GM12878 (cell line): ENCODE data around the gene ASIC1. TPM values are rescaled to one million over a fixed set of nuclear protein-coding genes. Genes with fewer than 3 reads are reported as not detected.

Experiments
- ATAC-seq: fragments of 200-7000 bp; cut with Tn5 transposase; 3 replicates; pipeline ENCODE4 v1.9.1; 2020; ENCODE audit warnings: mild to moderate bottlenecking, moderate library complexity
- BruUV-seq: library from RNA; stranded (reverse); fragments of 400-500 nt; replicated peaks from 2 replicates; lab custom pipeline; 2021; lab: Mats Ljungman, UMichigan
- CTCF ChIA-PET: fragments of 300-600 bp; sonication (Branson Sonifier 250); formaldehyde crosslinking; extraction: SDS; loops from one replicate; lab custom pipeline; 2021; ENCODE audit warnings: inconsistent platforms; lab: Yijun Ruan, JAX
- POLR2A ChIA-PET: fragments of 350-600 bp; formaldehyde crosslinking; extraction: SDS; loops from one replicate; lab custom pipeline; 2021; ENCODE audit warnings: inconsistent platforms; lab: Charles Lee
- RAD21 ChIA-PET: fragments of 300-600 bp; sonication (Branson Sonifier 250); formaldehyde crosslinking; loops from one replicate; lab custom pipeline; 2023; ENCODE audit warnings: antibody characterized with exemption; ENCODE audit not compliant: unreplicated experiment; lab: Charles Lee
- SMC1A ChIA-PET: fragments of 300-600 bp; sonication (Branson Sonifier 250); formaldehyde crosslinking; loops from one replicate; lab custom pipeline; 2023; ENCODE audit not compliant: unreplicated experiment, uncharacterized antibody; lab: Charles Lee
- DNase-seq: peaks from one replicate; pipeline ENCODE4 v3.0.0-alpha.2; 2011; ENCODE audit warnings: low read depth, low spot score
- FAIRE-seq: peaks from 3 replicates; lab custom pipeline; 2011; peaks lifted over from hg19 to GRCh38; lab: Jason Lieb, UNC
- H2AFZ ChIP-seq: 2 replicates; pipeline ENCODE4 v1.6.0; 2011; ENCODE audit warnings: low read depth, low read length, control low read depth; ENCODE audit not compliant: control insufficient read depth
- H3K27ac ChIP-seq: 2 replicates; pipeline ENCODE4 v1.5.1; 2011; ENCODE audit warnings: control low read depth; ENCODE audit not compliant: control insufficient read depth, insufficient read depth
- H3K27me3 ChIP-seq, 2 experiments: replicated peaks in 1 of 2; 2 replicates each; pipeline versions ENCODE4 v1.6.0 to v1.6.1; 2011; ENCODE audit warnings: low read length in 1 of 2; ENCODE audit not compliant: control insufficient read depth in 2 of 2, insufficient read depth in 2 of 2
- H3K36me3 ChIP-seq, 2 experiments: 2 replicates each; pipeline ENCODE4 v1.5.1; 2011; ENCODE audit warnings: low read length in 1 of 2; ENCODE audit not compliant: control insufficient read depth in 2 of 2, insufficient read depth in 2 of 2
- H3K4me1 ChIP-seq: 2 replicates; pipeline ENCODE4 v1.6.1; 2011; ENCODE audit warnings: mild to moderate bottlenecking, low read length, moderate library complexity, mixed read lengths; ENCODE audit not compliant: control insufficient read depth, insufficient read depth
- H3K4me2 ChIP-seq: 2 replicates; pipeline ENCODE4 v1.6.0; 2011; ENCODE audit warnings: control low read depth; ENCODE audit not compliant: control insufficient read depth, insufficient read depth
- H3K4me3 ChIP-seq: fragments of 200-600 bp; sonication (generic); 2 replicates; pipeline ENCODE4 v1.5.1; 2016
- H3K79me2 ChIP-seq: 2 replicates; pipeline ENCODE4 v1.6.0; 2011; ENCODE audit warnings: low read length; ENCODE audit not compliant: control insufficient read depth, insufficient read depth
- H3K9ac ChIP-seq: 2 replicates; pipeline ENCODE4 v1.8.0; 2011; ENCODE audit warnings: low read length, control low read depth, mixed read lengths; ENCODE audit not compliant: control insufficient read depth, insufficient read depth
- H3K9me3 ChIP-seq: replicated peaks from 3 replicates; pipeline ENCODE4 v1.5.1; 2011; ENCODE audit warnings: mild to moderate bottlenecking, low read length; ENCODE audit not compliant: control insufficient read depth, insufficient read depth
- H4K20me1 ChIP-seq: 2 replicates; pipeline ENCODE4 v1.6.0; 2011; ENCODE audit not compliant: control insufficient read depth, insufficient read depth
- ASH2L ChIP-seq: fragments of 300-600, 200-600 bp; sonication (generic); IDR thresholded peaks from 2 replicates; pipeline ENCODE4 v1.6.1; 2017; ENCODE audit warnings: low read depth, mild to moderate bottlenecking, borderline replicate concordance
- CUX1 ChIP-seq: IDR thresholded peaks from 2 replicates; pipeline ENCODE4 v1.6.1; 2012; ENCODE audit warnings: improper control_type of control experiment, low read depth, low read length; ENCODE audit not compliant: insufficient replicate concordance
- MLLT1 ChIP-seq: fragments of 450-650 bp; IDR thresholded peaks from 2 replicates; pipeline ENCODE4 v1.6.1; 2016; ENCODE audit warnings: mild to moderate bottlenecking
- MTA2 ChIP-seq: fragments of 450-650 bp; IDR thresholded peaks from 2 replicates; pipeline ENCODE4 v1.6.1; 2016; ENCODE audit warnings: low read depth, mild to moderate bottlenecking, moderate library complexity
- NFIC ChIP-seq: IDR thresholded peaks from 2 replicates; pipeline ENCODE4 v1.6.1; 2012; ENCODE audit warnings: low read depth, mild to moderate bottlenecking, inconsistent platforms, low read length, moderate library complexity
- POU2F2 ChIP-seq: IDR thresholded peaks from 3 replicates; pipeline ENCODE4 v1.6.1; 2011; ENCODE audit warnings: low read depth, mild to moderate bottlenecking, low read length, borderline replicate concordance
- RAD51 ChIP-seq: fragments of 450-650 bp; IDR thresholded peaks from 2 replicates; pipeline ENCODE4 v1.6.1; 2016; ENCODE audit warnings: moderate library complexity, mild to moderate bottlenecking, inconsistent platforms
- SKIL ChIP-seq: fragments of 450-650 bp; IDR thresholded peaks from 2 replicates; pipeline ENCODE4 v1.6.1; 2017; ENCODE audit warnings: mild to moderate bottlenecking, low read depth, inconsistent platforms; ENCODE audit not compliant: poor library complexity, severe bottlenecking
- USF2 ChIP-seq: IDR thresholded peaks from 2 replicates; pipeline ENCODE4 v1.6.1; 2011; ENCODE audit warnings: low read depth, low read length, improper control_type of control experiment, borderline replicate concordance
- WGBS: methylation state at CpG from one replicate; pipeline ENCODE4 v1.1.6; 2016; ENCODE audit warnings: low lambda C conversion rate; ENCODE audit not compliant: insufficient replicate concordance, insufficient coverage; ENCODE audit errors: missing lambda C conversion rate; 5-methylcytosine and 5-hydroxymethylcytosine counted together
- in situ Hi-C: fragments of 300-500 bp; cut with MboI; formaldehyde crosslinking; loops from 9 replicates; pipeline ENCODE4 v1.14.3; 2018; ENCODE audit warnings: mixed read lengths
- intact Hi-C: fragments of 100-400 bp; cut with micrococcal nuclease; formaldehyde crosslinking; loops from one replicate; pipeline ENCODE4 v1.14.2; 2022; ENCODE audit not compliant: unreplicated experiment
- polyA plus RNA-seq, 11 experiments: library from polyadenylated mRNA; depleted of rRNA in 4 of 11; unstranded in 6 of 11; stranded (reverse) in 5 of 11; fragments of >200 nt; fragmentation: Nextera tagmentation in 4 of 11; fragmentation: Illumina TruSeq in 1 of 11; extraction: Ambion mirVana in 4 of 11; extraction: Trizol in 1 of 11; gene quantifications; 1 replicate in 1 of 11; 2 replicates in 10 of 11; pipeline versions ENCODE4 v1.2.1 to v1.2.3, GENCODE V29; 2011 to 2016; ENCODE audit warnings: inconsistent platforms in 2 of 11, missing spikeins in 2 of 11, low read depth in 1 of 11
- total RNA-seq, 4 experiments: library from RNA; depleted of rRNA in 3 of 4; stranded (reverse); fragments of >200 nt in 3 of 4; fragmentation: Illumina TruSeq in 1 of 4; extraction: Trizol in 1 of 4; gene quantifications; 2 replicates each; pipeline versions ENCODE4 v1.2.1 to v1.2.3, GENCODE V29; 2013 to 2021

ASIC1 gene
- total and polyA plus RNA-seq, 10 of the 15 experiments (the other 5 are each of a cell fraction or from before 2014, with no cell fraction given): 0.02 to 0.28 (median 0.21) TPM; not detected in 4

GRCh38 chr12:50088577-50089335, 31.4 kb downstream of the ASIC1 start:
- Histone ChIP-seq H3K4me3 (no peak overlapping the region), H3K9me3 (no peaks in the 10 kb centered on the region), H3K4me2 (no peak overlapping the region), H3K9ac (no peak overlapping the region), H3K4me1 (no peaks in the 10 kb centered on the region), H3K79me2 (peaks cover 9% of the 10 kb centered on the region), H2AFZ (no peak overlapping the region), H3K27ac (no peak overlapping the region), H3K36me3 (peaks cover 3 to 20% of the 10 kb centered on the region in 2 experiments), H3K27me3 (no peaks in the 10 kb centered on the region), H4K20me1 (0 out of 2 replicates have a peak, but pooled peaks cover 4% of the 10 kb centered on the region)
- DNase-seq: peak; percentile 37
- ChIA-PET RAD21 (interaction anchor here (0.7 to 5.6 kb wide), 10 partner anchors 14 to 226 kb away, joined by 3 to 47 read pairs (median 5); partner anchors contain the start of genes CERS5 and COX14), SMC1A (interaction anchor here (0.8 to 3.9 kb wide), 13 partner anchors 10 to 87 kb away, joined by 3 to 29 read pairs (median 6); partner anchors contain the start of gene COX14), POLR2A (interaction anchor here (0.6 to 1.2 kb wide), 2 partner anchors 24 to 83 kb away, joined by 3 to 5 read pairs; no protein-coding TSS in a partner anchor), CTCF (interaction anchor here (0.7 to 9.0 kb wide), 27 partner anchors 9 to 342 kb away, joined by 3 to 250 read pairs (median 5); partner anchors contain the start of genes CERS5, COX14 and GPD1)
- peak; percentile 75 for FAIRE-seq
- no TSS peak for BruUV-seq
- intact Hi-C loops: loop anchor here (1.0 kb wide), 1 partner anchor 87 kb away; no protein-coding TSS in a partner anchor
- in situ Hi-C loops: no loop called here
- WGBS: 2% methylated on average over 3 of the region's 3 CpGs
- peak; percentile 56 for ATAC-seq
- TF ChIP-seq CUX1 (no peak), ASH2L (no peak), USF2 (no peak), RAD51 (no peak), MTA2 (no peak), MLLT1 (no peak), POU2F2 (no peak), SKIL (no peak), NFIC (no peak)
